CD4-positive, alpha-beta T cell (primary cell): ENCODE results near the gene SCAMP5. TPM values are rescaled to one million over a fixed set of nuclear protein-coding genes. Genes with fewer than 3 reads are reported as not detected.

Source experiments
- ATAC-seq: fragments of 200-7000 bp; cut with Tn5 transposase; one replicate; pipeline ENCODE4 v1.10.0; 2022; ENCODE audit warnings: mild to moderate bottlenecking; ENCODE audit not compliant: poor library complexity
- CTCF ChIA-PET: fragments of 350-600 bp; sonication (Branson Sonifier 250); formaldehyde crosslinking; loops from one replicate; lab custom pipeline; 2021; ENCODE audit warnings: antibody characterized with exemption, inconsistent platforms; lab: Charles Lee
- POLR2A ChIA-PET: fragments of 350-600 bp; sonication (Branson Sonifier 250); formaldehyde crosslinking; loops from one replicate; lab custom pipeline; 2021; ENCODE audit warnings: antibody characterized with exemption, inconsistent platforms; lab: Charles Lee
- DNase-seq, 14 experiments: peaks; one replicate each; pipeline ENCODE4 v3.0.0-alpha.2; 2013 to 2020; ENCODE audit warnings: mixed read lengths in 2 of 14
- H3K27ac ChIP-seq, 2 donors: one replicate each; pipeline versions ENCODE4 v1.5.1 to v1.7.0; 2013; ENCODE audit warnings: low read length in 2 of 2, low read depth in 1 of 2, mild to moderate bottlenecking in 1 of 2
- H3K27me3 ChIP-seq, 2 experiments: 1 replicate in 1 of 2; 2 replicates in 1 of 2; pipeline versions ENCODE4 v1.6.1 to v1.7.0; 2013; ENCODE audit warnings: low read length in 2 of 2, control low read depth in 1 of 2, mild to moderate bottlenecking in 1 of 2, moderate library complexity in 1 of 2; ENCODE audit not compliant: insufficient read depth in 2 of 2, control insufficient read depth in 1 of 2
- H3K36me3 ChIP-seq: one replicate; pipeline ENCODE4 v1.6.1; 2013; ENCODE audit warnings: low read length, control low read depth; ENCODE audit not compliant: insufficient read depth
- H3K4me1 ChIP-seq: one replicate; pipeline ENCODE4 v1.6.1; 2013; ENCODE audit warnings: low read length, control low read depth; ENCODE audit not compliant: insufficient read depth
- H3K4me3 ChIP-seq: one replicate; pipeline ENCODE4 v1.5.1; 2013; ENCODE audit warnings: mild to moderate bottlenecking, low read length, moderate library complexity
- H3K9me3 ChIP-seq, 2 experiments: 1 replicate in 1 of 2; 2 replicates in 1 of 2; pipeline versions ENCODE4 v1.6.1 to v1.7.0; 2013; ENCODE audit warnings: low read length in 2 of 2, mild to moderate bottlenecking in 2 of 2, control low read depth in 1 of 2, moderate library complexity in 1 of 2; ENCODE audit not compliant: control insufficient read depth in 1 of 2, insufficient read depth in 1 of 2
- H3K27ac Mint-ChIP-seq: one replicate; pipeline ENCODE4 v1.8.0; 2020; ENCODE audit warnings: mixed read lengths
- H3K27me3 Mint-ChIP-seq: one replicate; pipeline ENCODE4 v1.8.0; 2021; ENCODE audit warnings: mixed read lengths
- H3K36me3 Mint-ChIP-seq: one replicate; pipeline ENCODE4 v1.8.0; 2021; ENCODE audit warnings: low read depth, mixed read lengths
- H3K4me1 Mint-ChIP-seq: one replicate; pipeline ENCODE4 v1.8.0; 2021; ENCODE audit warnings: low read depth, mixed read lengths
- H3K4me3 Mint-ChIP-seq: one replicate; pipeline ENCODE4 v1.8.0; 2020; ENCODE audit warnings: mild to moderate bottlenecking, mixed read lengths
- H3K9me3 Mint-ChIP-seq: one replicate; pipeline ENCODE4 v1.8.0; 2020; ENCODE audit warnings: mixed read lengths
- intact Hi-C, 2 experiments: fragments of 100-400 bp; cut with DNase I in 1 of 2; cut with micrococcal nuclease in 1 of 2; formaldehyde crosslinking; loops; one replicate each; pipeline versions ENCODE4 v1.15.1 to v1.9.0; 2023 to 2025; cut with DNase I, micrococcal nuclease
- total RNA-seq, 174 experiments: library from RNA in 2 of 174; stranded (reverse) in 2 of 174; gene quantifications; one replicate each; pipeline ENCODE4 v1.2.3 and lab custom pipeline; 2021 to 2026
- TF ChIP-seq, protein P1 (sequence below): fragments of 200-600 bp; IDR thresholded peaks from one replicate; pipeline ENCODE4 v1.8.0; 2022; ENCODE audit warnings: antibody characterized with exemption, mild to moderate bottlenecking

SCAMP5 gene
- total RNA-seq, 2 experiments from 2014 or later: 5.7 to 6.4 TPM

DNA sequence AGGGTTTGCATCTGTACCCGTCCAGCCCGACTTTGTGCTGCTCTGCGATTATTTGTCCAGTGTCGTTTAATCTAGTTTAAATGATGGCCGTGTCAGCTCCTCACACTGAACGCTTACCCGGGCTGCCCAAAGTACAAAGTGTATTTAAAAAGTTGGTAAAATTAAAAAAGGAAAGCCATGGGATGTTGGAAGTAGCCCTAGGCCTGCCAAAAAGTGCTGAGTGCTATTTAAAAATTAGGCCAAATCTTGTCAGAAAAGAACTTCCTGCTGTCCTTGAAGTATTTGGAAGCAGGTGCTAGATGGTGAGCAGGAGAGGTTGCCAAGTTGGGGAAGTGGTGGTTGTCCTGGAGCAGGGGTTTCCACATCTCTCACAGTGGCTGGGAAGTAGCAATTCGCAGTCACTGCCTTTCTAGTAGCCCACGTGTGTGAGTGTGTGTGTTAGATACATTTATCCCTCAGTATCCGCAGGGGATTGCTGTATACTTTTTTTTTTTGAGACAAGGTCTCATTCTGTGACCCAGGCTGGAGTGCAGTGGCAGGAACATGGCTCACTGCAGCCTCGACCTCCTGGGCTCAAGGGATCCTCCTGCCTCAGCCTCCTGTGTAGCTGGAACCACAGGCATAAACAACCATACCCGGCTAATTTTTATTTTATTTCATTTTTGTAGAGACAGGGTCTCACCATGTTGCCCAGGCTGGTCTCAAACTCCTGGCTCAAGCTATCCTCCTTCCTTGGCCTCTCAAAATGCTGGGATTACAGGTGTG is 28.7 kb downstream of the SCAMP5 start:
- Mint-ChIP-seq H3K4me1 (peaks cover 24% of the 10 kb centered on the region), H3K9me3 (no peaks in the 10 kb centered on the region), H3K27me3 (no peaks in the 10 kb centered on the region), H3K27ac (peak overlapping the region; percentile 94), H3K36me3 (peaks cover 8% of the 10 kb centered on the region), H3K4me3 (peak overlapping the region; percentile 99)
- CTCF ChIA-PET: interaction anchor here (1.4 to 1.9 kb wide), 2 partner anchors 178 to 180 kb away, joined by 9 to 10 read pairs; partner anchors contain the start of gene C15orf39
- Histone ChIP-seq H3K27me3 (no peaks in the 10 kb centered on the region), H3K9me3 (no peaks in the 10 kb centered on the region), H3K27ac (peak overlapping the region; percentile 46 to 50), H3K36me3 (peaks cover 8% of the 10 kb centered on the region), H3K4me3 (peak overlapping the region; percentile 81), H3K4me1 (peaks cover 24% of the 10 kb centered on the region)
- no peak for ATAC-seq
- DNase-seq: peak in 3 of 14 experiments; percentile 25 to 54 (median 51)
- intact Hi-C loops: loop anchor here in 1 of 2 experiments (1.0 to 10.0 kb wide), 6 partner anchors 29 to 1032 kb away; partner anchors contain the start of genes ARID3B, IMP3, PML and SCAMP5
- POLR2A ChIA-PET: interaction anchor here (0.6 to 2.4 kb wide), 20 partner anchors 12 to 1886 kb away, joined by 3 to 27 read pairs (median 5); partner anchors contain the start of genes C15orf39, COX5A, IMP3 and MAN2C1
- TF ChIP-seq, protein P1, sequence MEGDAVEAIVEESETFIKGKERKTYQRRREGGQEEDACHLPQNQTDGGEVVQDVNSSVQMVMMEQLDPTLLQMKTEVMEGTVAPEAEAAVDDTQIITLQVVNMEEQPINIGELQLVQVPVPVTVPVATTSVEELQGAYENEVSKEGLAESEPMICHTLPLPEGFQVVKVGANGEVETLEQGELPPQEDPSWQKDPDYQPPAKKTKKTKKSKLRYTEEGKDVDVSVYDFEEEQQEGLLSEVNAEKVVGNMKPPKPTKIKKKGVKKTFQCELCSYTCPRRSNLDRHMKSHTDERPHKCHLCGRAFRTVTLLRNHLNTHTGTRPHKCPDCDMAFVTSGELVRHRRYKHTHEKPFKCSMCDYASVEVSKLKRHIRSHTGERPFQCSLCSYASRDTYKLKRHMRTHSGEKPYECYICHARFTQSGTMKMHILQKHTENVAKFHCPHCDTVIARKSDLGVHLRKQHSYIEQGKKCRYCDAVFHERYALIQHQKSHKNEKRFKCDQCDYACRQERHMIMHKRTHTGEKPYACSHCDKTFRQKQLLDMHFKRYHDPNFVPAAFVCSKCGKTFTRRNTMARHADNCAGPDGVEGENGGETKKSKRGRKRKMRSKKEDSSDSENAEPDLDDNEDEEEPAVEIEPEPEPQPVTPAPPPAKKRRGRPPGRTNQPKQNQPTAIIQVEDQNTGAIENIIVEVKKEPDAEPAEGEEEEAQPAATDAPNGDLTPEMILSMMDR: no peak

DNA sequence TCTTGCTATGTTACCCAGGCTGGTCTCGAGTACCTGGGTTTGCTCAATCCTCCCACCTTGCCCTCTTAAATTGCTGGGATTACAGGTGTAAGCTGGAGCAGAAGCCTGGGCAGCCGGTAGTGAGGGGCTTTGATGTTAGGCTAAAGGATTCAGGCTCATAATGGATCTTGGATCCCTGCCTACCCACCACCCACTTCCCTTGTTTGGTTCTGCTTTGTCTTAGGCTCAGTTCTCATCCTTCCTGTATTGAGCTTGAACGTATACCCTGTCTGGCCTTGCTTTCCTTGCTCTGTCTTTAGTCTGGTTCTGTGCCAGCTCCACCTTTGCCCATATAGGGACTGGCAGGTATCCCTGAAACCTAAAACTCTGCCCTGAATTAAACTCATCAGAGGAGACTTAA is 29.7 kb downstream of the SCAMP5 start:
- POLR2A ChIA-PET: interaction anchor here (0.6 to 2.4 kb wide), 2 partner anchors 177 to 179 kb away, joined by 4 to 13 read pairs; partner anchors contain the start of gene C15orf39
- CTCF ChIA-PET: interaction anchor here (0.6 kb wide), 1 partner anchor 41 kb away, joined by 4 read pairs; no protein-coding TSS in a partner anchor
- intact Hi-C loops: loop anchor here in 1 of 2 experiments (10.0 kb wide), 2 partner anchors 430 to 480 kb away; partner anchors contain the start of genes ARID3B and SIN3A
- Mint-ChIP-seq H3K9me3 (no peaks in the 10 kb centered on the region), H3K36me3 (peaks cover 13% of the 10 kb centered on the region), H3K27ac (peak overlapping the region; percentile 94), H3K4me3 (peak overlapping the region; percentile 99), H3K27me3 (no peaks in the 10 kb centered on the region), H3K4me1 (peaks cover 30% of the 10 kb centered on the region)
- Histone ChIP-seq H3K4me1 (peaks cover 34% of the 10 kb centered on the region), H3K36me3 (peaks cover 8% of the 10 kb centered on the region), H3K4me3 (no peak overlapping the region), H3K9me3 (no peaks in the 10 kb centered on the region), H3K27ac (no peak overlapping the region), H3K27me3 (no peaks in the 10 kb centered on the region)
- TF ChIP-seq, protein P1: no peak
- ATAC-seq (no peak), DNase-seq (no peak)

DNA sequence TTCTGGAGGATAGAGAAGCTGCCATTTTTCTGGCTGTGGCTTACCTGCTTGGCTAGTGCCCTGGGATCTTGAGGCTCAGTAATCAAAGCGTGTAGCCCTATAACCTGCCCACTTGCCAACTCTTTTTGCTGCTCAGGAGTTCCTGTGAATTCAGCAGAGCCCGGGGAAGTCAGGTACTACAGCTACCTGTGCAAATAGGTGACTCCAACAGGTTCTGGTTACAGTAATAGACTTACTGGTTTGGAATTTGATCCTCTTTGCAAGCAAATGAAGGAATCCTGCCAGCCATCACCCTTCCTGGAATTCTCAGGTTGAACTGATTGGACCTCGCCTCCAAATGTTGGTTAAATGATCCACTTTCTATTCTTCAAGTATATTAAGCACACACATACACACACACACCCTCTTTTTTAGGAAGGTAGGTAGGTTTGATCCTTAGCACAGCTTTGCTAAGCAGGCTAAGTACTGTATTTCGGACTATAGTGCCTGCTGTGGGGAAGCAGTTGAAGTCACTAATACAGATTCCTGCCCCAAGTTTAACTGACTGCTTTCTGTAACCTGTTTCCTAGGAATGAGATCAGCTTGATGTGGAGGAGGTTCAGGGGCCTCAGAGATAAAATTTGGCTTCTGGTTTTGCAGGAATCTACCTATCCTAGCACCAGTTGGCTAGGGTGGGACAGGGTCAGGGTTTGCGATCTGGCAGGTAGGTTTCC is 30.3 kb downstream of the SCAMP5 start:
- H3K9me3 ChIP-seq: no peaks in the 10 kb centered on the region
- DNase-seq (no peak), ATAC-seq (no peak)
- Mint-ChIP-seq H3K4me3 (peak overlapping the region; percentile 99), H3K9me3 (no peaks in the 10 kb centered on the region), H3K4me1 (peaks cover 30% of the 10 kb centered on the region), H3K36me3 (peaks cover 13% of the 10 kb centered on the region), H3K27me3 (no peaks in the 10 kb centered on the region), H3K27ac (peak overlapping the region; percentile 94)
- ChIA-PET CTCF (interaction anchor here (1.8 kb wide), 1 partner anchor 179 kb away, joined by 5 read pairs; no protein-coding TSS in a partner anchor), POLR2A (no interaction called here)
- no peak overlapping the region for H3K27ac ChIP-seq
- intact Hi-C loops: loop anchor here in 1 of 2 experiments (10.0 kb wide), 2 partner anchors 429 to 481 kb away; partner anchors contain the start of genes ARID3B and SIN3A
- no peak overlapping the region for H3K4me3 ChIP-seq
- TF ChIP-seq, protein P1: no peak
- no peaks in the 10 kb centered on the region for H3K27me3 ChIP-seq
- peaks cover 38% of the 10 kb centered on the region for H3K4me1 ChIP-seq
- H3K36me3 ChIP-seq: peaks cover 11% of the 10 kb centered on the region
